Measurements from ENCODE around the gene RSPH1. TPM values are rescaled to one million over a fixed set of nuclear protein-coding genes. Genes with fewer than 3 reads are reported as not detected.

Gene RSPH1
- total RNA-seq, 1 experiment from 2014 or later = 0.51 TPM

GRCh38 chr21:42465008-42465802 is 30.8 kb downstream of the RSPH1 start:
- TF ChIP-seq CTCF (IDR thresholded peaks at IDR 0.05; ENCODE audit: unreplicated experiment) = no peak
- Mint-ChIP-seq H3K4me3 (ENCODE audit: unreplicated experiment) (no peak overlapping the region), H3K4me1 (ENCODE audit: insufficient read depth, unreplicated experiment) (no peaks in the 10 kb centered on the region), H3K36me3 (ENCODE audit: insufficient read depth, unreplicated experiment) (no peaks in the 10 kb centered on the region), H3K9me3 (ENCODE audit: unreplicated experiment) (no peaks in the 10 kb centered on the region), H3K27me3 (ENCODE audit: insufficient read depth, unreplicated experiment) (no peaks in the 10 kb centered on the region), H3K27ac (ENCODE audit: low read depth, unreplicated experiment) (no peak overlapping the region)
- CTCF ChIA-PET = interaction anchor here (0.6 kb wide), 1 partner anchor 1258 kb away, joined by 3 read pairs; no protein-coding TSS in a partner anchor
- no peak for DNase-seq (ENCODE audit: unreplicated experiment)
- intact Hi-C loops (cut with micrococcal nuclease) = no loop called here
- POLR2A ChIA-PET = no interaction called here
- no TSS peak for BruUV-seq (replicated peaks)

DNA sequence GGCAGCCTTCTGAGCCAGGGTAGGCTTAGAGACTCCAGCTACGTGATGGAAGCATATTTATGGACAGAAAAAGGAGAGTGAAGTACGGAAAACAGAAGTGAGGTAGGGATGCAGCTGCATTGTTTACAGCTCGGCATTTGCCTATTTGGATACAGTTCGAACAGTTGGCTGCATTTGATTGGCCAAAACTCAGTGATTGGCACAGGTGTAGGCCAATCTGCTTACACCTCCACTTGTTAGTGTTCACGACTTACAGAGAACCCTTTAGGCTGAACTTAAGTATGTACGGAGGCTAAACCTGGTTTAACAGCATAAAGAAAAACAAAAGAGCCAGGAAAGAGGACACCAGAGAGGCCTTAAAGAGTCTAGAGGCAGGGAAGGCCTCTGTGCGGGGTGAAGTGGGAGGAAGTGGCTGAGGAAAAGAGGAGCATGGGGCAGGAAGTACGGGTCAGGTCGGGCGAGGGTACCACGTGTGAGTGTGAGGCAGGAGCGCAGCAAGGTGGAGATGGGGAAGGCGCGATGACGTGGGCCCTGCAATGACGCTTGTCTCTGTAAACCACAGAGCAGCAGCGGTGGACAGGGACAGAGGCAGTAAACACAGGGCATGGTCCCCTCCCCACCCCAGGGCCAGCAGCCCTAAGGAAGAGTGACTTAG is 32.0 kb downstream of the RSPH1 start:
- H3K36me3 Mint-ChIP-seq (ENCODE audit: insufficient read depth, unreplicated experiment) = no peaks in the 10 kb centered on the region
- no peak overlapping the region for H3K27ac Mint-ChIP-seq (ENCODE audit: low read depth, unreplicated experiment)
- H3K27me3 Mint-ChIP-seq (ENCODE audit: insufficient read depth, unreplicated experiment) = no peaks in the 10 kb centered on the region
- no peak for TF ChIP-seq CTCF (IDR thresholded peaks at IDR 0.05; ENCODE audit: unreplicated experiment)
- ChIA-PET POLR2A (interaction anchor here (0.5 to 0.9 kb wide), 4 partner anchors 9 to 328 kb away, joined by 3 to 4 read pairs (median 3); no protein-coding TSS in a partner anchor), CTCF (interaction anchor here (0.8 kb wide), 1 partner anchor 9 kb away, joined by 3 read pairs; no protein-coding TSS in a partner anchor)
- intact Hi-C loops (cut with micrococcal nuclease) = no loop called here
- H3K4me3 Mint-ChIP-seq (ENCODE audit: unreplicated experiment) = no peak overlapping the region
- H3K9me3 Mint-ChIP-seq (ENCODE audit: unreplicated experiment) = no peaks in the 10 kb centered on the region
- no peaks in the 10 kb centered on the region for H3K4me1 Mint-ChIP-seq (ENCODE audit: insufficient read depth, unreplicated experiment)
- DNase-seq (ENCODE audit: unreplicated experiment) = peak; percentile 81
- no TSS peak for BruUV-seq (replicated peaks)

GRCh38 chr21:42461881-42462877 is 33.8 kb downstream of the RSPH1 start:
- H3K4me1 Mint-ChIP-seq (ENCODE audit: insufficient read depth, unreplicated experiment) = no peaks in the 10 kb centered on the region
- ChIA-PET CTCF (interaction anchor here (0.6 to 0.9 kb wide), 3 partner anchors 13 to 356 kb away, joined by 3 to 4 read pairs (median 3); no protein-coding TSS in a partner anchor), POLR2A (interaction anchor here (0.6 kb wide), 1 partner anchor 36 kb away, joined by 3 read pairs; no protein-coding TSS in a partner anchor)
- no TSS peak for BruUV-seq (replicated peaks)
- H3K9me3 Mint-ChIP-seq (ENCODE audit: unreplicated experiment) = no peaks in the 10 kb centered on the region
- intact Hi-C loops (cut with micrococcal nuclease) = no loop called here
- H3K27me3 Mint-ChIP-seq (ENCODE audit: insufficient read depth, unreplicated experiment) = no peaks in the 10 kb centered on the region
- no peak overlapping the region for H3K4me3 Mint-ChIP-seq (ENCODE audit: unreplicated experiment)
- no peak for TF ChIP-seq CTCF (IDR thresholded peaks at IDR 0.05; ENCODE audit: unreplicated experiment)
- H3K36me3 Mint-ChIP-seq (ENCODE audit: insufficient read depth, unreplicated experiment) = no peaks in the 10 kb centered on the region
- no peak for DNase-seq (ENCODE audit: unreplicated experiment)
- H3K27ac Mint-ChIP-seq (ENCODE audit: low read depth, unreplicated experiment) = no peak overlapping the region
